HG03066 (cell line): ENCODE results near the gene IL1RL1.

Source experiments
- ATAC-seq: cut with Tn5 transposase; IDR thresholded peaks from one replicate; pipeline ENCODE4 v1.9.1; 2021; ENCODE audit warnings: low read depth; ENCODE audit not compliant: unreplicated experiment

IL1RL1 gene

DNA sequence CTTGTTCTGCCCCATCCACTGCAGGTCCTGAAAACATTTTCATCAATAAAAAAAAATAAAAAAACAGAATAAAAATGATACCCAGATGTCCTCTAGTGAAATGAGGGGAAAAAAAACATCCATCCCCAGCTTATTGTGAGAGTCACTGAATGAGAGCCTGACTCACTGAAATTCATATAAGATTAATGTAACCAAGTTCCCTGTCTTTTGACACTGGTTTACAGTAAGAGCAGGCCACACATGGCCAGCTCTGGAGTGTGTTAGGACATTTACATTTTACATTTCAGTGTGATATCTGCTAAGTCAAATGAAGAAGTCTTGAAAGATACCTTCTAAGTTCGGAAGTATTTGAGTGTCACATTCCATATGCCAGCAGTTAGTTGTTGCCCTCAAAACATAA, 23.1 kb downstream of the IL1RL1 start:
- no peak for ATAC-seq

DNA sequence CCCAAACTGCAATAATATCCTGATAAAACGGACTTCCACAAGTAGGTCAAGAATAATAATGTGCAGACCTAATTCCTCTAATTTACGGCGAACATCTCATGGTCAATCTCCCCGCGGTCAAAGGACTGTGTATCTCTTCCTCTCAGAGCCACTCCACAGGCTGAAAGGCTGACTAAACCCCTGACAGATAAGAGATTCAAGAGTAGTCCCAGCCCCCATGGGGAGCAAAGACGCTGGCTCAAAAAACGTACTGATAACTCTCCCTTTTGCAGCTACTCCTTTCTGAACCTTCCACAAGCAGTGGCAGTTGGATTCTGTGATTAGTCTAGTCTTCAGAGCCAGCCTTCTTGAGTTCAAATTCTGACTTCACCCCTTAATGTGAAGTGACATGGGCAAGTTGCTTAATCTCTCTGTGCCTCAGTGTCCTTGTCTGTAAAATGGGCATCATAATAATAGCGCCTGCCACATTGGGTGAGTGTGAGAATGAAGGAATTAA, 24.6 kb downstream of the IL1RL1 start:
- ATAC-seq, result no peak

DNA sequence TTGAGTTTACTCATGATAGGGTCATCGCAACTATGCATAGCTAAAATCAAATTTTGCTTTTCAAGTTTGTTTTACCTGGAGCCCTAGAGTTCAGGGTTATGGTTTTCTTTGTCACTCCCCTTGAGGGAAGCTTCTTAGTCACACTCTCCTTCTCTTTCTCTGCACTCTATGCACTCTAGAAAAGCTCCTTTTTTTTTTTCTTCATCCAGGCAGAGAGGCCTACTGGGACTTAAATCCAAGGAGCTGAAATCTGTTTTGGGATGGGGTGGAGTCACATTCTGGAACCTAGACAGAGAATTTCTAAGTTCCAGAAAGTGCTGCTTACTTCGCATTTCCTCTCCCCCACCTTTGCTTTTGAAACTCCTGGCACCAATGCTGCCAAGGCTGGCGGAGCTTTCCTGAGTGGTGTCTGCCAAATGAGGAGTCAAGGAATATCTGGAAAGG, 25.2 kb downstream of the IL1RL1 start:
- no peak for ATAC-seq

DNA sequence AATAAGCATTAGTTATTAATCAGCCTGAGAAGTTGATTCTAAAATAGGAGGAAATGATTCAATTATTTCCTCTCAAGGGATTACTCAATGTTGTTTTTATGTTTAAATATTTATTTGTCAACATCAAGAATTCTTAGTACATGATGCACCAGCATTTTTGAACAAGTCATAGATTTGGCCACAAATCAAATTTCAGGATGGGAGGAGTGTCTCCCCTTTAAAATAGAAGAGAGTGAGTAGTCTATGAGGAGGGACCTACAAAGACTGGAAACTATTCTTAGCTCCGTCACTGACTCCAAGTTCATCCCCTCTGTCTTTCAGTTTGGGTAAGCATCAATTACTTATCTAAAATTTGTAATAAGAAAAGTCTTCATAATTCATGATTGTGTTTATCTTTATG, 25.6 kb downstream of the IL1RL1 start:
- no peak for ATAC-seq

DNA sequence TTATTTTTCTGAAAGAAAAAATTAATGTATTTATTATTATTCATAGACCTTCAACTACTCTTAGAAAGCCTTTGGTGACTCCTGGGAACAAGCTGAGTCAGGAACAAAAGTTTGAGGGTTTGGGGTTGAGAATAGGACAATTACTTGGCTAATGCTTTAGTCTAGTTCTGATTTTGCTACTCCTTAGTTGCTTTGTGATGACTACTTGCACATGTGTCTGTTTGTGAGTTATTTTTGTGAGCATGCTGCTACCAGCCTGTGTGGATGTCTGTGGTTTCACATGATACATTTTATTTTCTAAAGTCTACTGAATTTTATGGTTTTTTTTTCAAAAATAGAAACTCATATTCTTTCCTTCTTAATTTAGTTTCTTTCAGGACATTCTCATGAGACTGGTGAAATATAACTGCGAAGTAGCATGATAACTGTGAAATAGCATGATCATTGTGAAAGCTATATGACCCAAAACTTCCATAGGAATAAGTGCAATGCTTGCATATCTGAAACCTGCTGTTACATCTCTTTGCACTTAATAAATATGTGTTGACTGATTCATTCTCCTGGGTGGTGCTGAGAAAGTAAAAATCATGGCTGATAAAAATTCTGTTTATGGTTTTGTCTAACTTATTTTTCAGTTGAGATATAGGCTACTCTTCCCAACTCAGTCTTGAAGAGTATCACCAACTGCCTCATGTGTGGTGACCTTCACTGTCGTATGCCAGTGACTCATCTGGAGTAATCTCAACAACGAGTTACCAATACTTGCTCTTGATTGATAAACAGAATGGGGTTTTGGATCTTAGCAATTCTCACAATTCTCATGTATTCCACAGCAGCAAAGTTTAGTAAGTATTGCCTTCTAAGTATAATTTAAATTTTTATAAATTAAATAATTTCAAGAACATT, 26.4 kb downstream of the IL1RL1 start:
- no peak for ATAC-seq

DNA sequence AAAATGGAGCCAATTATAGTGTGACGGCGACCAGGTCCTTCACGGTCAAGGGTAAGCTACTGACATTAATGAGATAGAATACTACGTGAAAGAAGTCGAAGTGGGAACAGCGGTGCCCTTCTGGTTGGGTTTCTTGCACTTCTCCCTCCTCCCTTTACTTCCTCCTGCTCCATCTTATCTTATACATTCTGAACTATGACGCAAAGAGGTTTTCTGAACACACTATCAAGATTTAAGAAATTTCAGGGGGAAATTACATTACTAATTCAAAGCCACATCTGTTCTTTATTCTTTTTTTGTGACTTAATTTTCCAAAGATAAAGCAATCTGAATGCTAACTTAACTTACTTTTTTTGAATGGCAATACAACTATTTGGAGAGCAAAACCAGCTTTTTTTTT, 29.4 kb downstream of the IL1RL1 start:
- ATAC-seq, result no peak

DNA sequence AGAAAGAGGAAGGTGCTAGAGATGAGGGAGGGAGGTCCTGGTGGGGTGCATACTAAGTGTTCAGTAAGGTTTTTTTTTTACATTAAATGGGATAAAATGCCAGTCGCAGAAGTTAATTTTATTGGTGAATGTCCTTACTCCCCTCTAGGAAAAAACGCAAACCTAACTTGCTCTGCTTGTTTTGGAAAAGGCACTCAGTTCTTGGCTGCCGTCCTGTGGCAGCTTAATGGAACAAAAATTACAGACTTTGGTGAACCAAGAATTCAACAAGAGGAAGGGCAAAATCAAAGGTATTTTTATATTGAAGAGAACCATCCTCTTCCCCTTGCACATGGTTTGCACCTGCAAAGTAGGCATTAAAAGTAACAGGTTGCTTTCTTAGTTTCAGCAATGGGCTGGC, 31.5 kb downstream of the IL1RL1 start:
- no peak for ATAC-seq

DNA sequence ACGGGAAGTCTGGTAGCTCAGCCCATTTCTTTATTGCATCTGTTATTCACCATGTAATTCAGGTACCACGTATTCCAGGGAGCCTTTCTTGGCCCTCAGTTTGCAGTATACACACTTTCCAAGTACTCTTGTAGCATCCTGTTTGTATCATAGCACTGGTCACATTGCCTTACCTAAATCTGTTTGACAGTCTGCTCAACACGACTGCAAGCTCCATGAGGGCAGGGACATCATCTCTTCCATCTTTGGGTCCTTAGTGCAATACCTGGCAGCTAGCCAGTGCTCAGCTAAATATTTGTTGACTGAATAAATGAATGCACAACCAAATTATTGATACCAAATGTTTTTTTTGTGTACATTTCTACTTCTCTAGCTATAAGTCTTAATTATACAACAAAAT, 33.0 kb downstream of the IL1RL1 start:
- ATAC-seq, result no peak

DNA sequence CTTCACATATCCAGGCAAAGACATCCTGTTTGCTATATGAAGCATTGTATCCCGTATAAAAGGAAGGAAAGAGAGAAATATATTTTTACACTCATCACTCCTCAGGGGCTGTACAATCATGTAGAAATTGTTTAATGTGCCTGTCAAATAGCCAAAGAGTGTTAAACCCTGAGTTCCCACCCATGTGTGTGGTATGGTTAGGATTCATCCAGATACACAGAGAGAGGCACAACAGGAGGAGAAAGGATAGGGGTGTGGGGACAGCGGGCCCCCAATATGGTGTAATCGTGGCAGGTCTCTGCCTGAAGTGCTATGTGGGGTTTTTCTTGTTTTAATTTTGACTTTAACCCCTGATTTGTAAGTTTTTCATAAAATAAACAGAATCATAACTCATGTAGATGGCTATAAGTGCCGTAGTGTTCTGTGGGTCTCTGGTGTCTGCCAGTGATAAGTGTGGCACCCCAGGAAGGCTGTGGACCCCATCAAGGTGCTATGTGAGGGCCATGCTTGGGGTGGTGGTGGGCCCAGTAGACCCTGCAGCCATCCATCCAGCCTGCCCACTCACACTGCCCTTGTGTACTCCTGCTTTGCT, 34.1 kb downstream of the IL1RL1 start:
- ATAC-seq, result no peak

DNA sequence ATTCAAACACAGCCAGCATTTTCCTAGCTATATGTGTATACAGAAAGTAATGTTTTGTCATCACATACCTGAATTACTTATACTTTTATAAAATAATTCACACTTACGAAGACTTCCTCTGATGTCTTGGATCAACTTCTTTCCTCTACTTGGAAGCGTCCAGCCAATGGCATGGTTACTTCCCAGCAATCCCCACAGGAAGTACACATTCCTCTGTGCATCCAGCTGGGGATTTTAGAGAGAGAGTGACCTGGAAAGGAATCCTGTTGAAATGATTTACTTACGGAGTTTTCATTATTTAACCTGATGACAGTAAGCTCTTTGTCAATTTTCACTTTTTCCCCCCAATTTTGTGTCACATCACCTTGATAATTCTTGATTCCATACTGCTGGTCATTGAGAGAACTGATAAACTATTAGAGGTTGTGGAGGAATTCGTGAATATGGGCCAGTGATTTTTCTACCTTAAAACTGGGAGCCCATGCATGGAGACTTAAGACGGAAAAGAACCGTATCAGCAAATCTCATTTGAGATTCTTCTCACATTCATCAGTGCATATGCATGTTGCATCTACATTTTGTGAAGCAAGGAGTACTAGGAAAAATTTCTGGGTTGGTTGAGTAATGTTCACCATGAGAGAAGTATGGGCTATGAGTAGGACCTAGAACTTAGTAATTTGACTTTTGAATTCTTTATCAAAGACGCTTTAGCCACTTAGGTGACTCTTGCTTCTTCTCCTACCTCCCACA, 35.2 kb downstream of the IL1RL1 start:
- no peak for ATAC-seq

DNA sequence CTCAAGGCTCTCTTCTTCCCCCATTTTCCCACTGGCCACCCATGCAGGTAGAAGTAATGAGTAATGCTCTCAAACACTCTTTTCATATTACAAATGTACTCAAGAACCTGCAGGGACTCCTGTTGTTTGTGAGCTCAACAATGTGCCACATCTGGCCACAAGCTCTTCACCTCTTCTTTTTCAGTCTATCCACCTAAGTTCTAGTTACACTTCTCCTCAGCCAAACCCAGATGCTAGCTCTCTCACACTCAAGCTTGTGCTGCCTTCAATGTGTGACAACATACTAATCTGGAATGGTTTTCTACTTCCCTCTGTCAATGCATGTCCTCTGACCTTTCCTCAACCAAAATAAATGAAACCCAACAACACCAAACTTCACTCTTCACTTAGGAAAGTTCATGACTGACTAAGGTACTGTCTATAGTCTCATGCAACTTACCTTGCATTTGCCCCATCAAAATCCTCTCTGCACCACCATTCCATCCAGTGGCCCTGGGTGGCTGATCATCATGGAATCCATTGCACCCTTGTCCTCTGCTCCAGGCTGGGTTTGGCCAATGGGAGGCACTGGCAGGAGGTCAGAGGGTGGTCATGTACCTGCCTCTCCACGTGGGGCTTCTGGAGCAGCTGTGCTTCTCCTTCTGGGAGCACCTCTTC, 38.9 kb downstream of the IL1RL1 start:
- ATAC-seq, result no peak

DNA sequence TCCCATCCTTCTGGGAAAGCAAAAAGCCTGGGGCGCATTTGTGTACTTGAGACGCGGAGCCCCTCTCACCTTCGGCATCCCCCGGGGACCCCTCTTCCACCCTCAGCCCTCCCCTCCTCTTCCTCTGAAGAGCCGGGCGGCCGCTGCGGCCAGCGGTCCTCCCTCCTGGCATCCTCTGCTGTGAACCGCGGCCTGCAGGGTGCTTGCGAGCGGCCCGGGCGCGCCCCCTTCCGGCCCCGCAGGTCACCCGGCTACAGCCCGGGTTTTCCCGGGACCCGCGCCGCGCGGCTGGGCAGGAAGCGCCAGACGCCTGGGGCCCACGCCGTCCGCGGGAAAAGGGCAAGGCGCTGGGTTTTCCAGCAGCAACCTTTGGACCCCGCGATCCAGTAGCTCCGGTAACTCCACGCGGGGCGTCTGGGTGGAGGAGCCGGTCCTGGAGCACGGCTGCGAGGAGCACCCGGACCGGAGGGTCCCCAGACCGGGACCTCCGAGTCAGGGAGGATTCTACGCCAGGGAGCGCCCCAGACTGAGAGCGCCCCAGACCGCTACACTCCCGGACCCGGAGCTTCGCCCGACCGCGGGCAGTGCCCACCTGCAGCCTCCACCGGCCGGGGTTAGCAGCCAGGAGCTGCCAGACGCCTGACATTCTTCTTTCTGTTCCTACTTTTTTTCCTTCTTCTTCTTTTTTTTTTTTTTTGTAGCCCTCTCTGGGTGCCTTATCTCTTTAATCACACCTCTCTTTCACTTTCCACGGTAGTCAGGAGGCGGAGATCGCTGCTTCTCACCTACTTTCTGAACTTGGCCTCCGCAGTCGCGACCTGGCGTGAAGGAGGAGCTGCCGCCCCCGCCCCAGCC, 44.4 kb downstream of the IL1RL1 start, which contains the start of gene IL18R1:
TSS of gene IL18R1 (plus strand) at position 271 of the 855 bp plus-strand sequence. CDS start 6,865 bp downstream, outside the sequence.
- peak; percentile 81 for ATAC-seq

DNA sequence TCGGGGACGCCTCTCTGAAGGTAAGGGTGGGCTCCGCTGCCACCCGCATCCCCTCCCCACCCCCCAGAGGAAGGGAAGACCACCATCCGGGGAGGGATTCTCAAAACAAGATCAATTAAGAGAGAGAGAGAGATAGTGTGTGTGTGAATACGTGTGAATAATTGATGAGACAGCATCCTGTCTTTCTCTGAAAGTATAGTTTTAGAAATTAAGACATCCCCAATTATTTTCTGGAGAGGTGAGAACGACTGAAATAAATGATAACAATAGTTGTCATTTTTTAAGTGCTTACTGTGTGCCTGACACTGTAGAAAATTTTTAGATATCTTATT, 45.0 kb downstream of the IL1RL1 start:
- ATAC-seq, result peak; percentile 9

DNA sequence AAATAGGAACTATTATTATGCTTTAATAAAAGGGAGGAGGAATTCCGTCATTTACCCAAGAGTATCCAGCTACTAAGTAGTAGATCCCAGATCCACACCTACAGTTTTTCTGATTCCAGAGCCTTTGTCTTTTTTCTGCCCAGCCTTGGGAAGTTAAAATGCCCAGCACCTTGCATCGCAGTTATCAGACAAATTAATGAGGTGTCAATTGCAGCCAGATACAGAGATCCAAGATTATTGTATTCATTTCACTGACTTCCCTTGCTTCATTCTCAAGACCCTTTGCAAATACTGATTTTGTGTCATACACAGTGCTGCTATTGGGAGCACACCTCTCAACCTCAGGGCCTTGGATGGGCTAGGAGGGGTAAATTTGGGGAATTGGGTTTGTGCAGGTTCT, 45.4 kb downstream of the IL1RL1 start:
- ATAC-seq, result no peak

DNA sequence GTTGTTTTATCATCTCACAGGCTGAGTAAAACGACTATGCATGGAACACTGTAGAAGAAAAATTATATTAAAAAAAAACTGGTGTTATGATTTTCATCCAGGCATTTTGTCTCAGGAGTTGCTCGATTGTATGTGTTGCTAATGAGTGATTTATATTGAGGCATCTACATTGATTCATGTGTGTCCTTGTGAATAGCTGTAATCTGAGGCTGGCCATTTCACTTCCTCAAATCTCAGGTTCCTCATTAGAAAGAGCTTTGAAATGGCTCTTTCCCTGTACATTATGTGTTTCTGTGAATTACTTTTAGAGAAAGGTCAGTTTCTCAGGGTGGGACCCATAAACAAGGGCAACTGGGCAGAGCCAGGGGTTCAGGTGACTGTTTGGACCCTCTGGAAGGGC, 46.6 kb downstream of the IL1RL1 start:
- no peak for ATAC-seq

DNA sequence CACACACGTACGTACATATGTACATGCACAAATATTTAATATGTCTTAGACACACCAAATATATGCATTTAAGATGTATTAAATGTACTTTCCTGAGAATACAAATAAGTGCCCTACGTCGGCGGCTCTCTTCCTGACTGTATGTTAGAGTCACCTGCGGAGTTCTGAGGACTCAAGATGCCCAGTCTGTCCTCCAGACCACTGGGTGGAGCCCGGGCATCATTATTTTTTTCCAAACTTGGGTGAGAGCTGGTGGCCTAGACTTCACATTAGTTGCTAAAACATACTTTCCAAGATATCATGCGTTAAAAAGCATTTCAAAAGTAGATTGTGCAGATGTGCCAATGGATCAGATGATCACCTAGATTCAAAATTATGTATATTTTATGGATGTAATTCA, 47.1 kb downstream of the IL1RL1 start:
- ATAC-seq, result no peak

DNA sequence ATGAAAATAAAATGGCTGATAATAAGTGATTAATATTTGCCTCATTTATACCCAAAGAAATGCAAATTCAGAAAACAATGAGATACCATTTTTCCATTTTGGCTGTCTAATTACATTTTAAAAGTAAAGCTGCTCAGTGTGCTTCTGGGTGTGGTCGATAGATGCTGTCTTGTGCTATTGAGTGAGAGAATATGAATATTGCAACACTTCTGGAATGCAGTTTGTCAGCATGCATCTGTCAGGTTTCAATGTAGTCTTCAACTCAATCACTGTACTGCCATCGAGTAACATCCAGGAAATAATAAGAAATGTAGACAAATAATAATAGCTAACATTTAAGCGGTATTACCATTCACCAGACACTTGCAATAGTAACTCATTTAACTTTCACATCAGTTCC, 48.2 kb downstream of the IL1RL1 start:
- no peak for ATAC-seq

DNA sequence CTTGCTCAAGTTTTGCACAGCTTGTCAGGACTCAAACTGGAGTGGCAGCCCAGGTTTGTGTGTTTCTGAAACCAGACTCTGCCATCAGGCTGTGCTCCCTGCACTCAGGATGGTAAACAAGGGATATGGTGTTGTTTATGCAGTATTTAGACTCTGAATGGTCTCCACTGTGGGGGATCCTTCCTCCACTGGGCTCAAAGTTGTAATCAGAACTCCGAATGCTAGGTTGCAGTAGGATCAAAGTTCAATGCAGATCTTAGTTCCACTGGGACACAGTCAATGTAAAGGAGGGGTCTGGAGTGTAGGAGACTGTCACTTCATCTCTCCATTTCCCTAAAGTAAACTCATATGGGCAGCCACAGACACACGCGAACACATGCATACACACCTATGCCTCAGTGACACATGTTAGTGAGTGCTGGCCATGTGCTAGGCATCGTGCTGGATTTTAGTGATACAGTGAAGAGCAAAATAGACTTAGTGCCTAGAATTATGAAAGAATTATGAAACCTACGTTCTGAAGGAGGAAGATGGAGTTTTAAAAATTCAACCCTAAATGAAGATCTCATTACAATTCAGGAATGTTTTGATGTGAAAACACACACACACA, 50.4 kb downstream of the IL1RL1 start:
- no peak for ATAC-seq

DNA sequence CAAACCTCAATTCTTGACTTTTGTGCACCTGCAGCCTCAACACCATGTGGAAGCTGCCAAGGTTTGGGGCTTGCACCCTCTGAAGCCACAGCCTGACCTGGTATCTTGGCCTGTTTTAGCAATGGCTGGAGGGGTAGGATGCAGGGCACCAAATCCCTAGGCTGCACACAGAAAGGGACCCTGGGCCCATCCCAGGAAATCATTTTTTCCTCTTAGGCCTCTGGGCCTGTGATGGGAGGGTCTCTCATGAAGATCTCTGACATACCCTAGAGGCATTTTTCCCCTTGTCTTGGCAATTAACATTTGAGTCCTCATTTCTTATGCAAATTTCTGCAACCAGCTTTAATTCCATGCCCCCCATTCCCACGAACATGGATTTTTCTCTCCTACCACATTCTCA, 54.4 kb downstream of the IL1RL1 start:
- ATAC-seq, result no peak
